ENCODE data around the gene TMEM115.
"Not testable (repeated sequence)": the region's sequence is repeated elsewhere in the genome, so short reads cannot be mapped to it uniquely, and the experiment has no call there.

TMEM115 gene

DNA sequence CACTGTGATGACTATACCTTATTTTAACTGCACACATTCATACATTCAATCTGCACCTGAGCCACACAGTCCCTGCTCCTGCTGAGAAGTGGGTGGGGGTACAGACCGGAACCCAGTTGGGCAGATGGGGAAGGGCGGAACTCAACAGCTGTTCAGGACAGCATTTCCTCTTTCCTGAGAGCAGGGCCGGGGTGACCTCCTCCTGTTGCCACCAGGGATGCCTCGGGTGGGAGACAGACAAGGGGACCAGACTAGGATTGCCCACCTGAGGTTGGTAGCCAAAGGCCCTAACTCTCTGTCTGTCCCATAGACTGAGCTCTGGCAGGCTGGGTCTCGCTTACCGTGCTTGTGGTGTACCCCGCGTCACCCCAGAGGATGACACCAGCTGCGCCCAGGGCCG, 40.7 kb downstream of the TMEM115 start:
- DNase-seq (ENCODE audit: low read depth in 2 of 2), result no peak

DNA sequence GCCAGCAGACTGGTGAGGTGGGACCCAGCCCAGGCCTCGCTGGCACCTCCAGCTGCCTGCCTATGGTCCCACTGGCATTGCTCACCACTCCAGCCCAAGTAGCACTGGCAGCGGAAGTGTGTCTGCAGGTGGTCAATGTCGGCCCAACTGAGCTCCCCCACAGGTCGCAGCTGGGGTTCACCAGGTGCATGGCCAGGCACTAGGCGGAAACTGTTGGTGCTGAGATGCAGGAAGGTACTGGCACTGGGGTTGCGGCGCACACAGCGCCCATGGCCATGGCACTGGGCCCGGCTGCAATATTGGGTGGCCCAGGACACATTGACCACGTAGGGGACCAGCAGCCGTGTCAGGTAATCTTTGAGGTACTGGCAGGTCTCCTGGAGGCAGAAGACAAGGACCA, 41.2 kb downstream of the TMEM115 start:
- no peak for DNase-seq (ENCODE audit: low read depth in 2 of 2)

DNA sequence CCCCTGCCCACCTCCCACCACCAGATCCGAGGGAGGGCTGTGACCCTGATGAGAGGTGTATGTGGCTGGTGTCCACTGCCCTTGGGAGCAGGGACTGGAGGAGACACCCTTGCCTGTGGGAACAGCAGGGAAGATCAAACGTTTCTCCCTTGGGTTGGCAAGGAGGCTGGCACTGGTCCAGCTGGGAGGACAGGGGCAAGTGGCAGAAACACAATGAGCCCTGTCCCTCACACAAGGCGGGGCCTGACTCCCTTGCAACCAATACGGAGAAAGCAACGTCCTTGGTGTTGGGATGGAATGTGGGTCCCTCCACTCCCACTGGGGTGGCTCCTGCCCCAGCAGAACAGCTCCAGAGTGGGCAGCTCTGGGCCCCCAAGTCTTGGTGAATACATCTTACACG, 42.0 kb downstream of the TMEM115 start:
- no peak for DNase-seq (ENCODE audit: low read depth in 2 of 2)

DNA sequence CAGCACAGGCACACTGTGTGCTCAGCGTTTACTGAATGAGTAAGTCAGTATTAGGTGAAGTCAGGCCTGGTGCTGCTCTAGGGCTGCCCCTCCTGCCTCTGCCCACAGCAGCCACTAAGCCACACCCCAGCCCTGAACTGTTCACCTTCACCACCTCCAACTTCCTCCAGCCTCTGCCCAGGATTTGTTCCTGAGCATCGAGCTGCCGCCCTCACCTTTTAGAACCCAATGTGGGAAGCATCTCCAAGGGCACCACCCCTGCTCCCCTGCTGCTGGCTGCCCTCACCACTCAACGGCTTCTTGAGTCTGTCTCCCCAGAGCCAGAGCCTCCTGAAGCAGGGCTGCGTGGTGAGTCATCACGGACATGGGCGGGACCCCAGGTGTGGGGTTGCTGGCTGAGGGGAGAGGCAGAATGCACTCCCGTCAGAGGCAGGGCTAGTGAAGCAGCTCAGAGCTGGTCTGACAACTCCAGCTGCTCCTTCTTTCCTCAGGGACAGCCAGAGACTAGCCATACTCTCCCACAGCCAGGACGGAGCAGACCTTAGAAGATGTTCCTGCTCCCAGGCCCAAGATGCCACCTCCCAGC, 42.6 kb downstream of the TMEM115 start:
- DNase-seq (ENCODE audit: low read depth in 2 of 2), result no peak

DNA sequence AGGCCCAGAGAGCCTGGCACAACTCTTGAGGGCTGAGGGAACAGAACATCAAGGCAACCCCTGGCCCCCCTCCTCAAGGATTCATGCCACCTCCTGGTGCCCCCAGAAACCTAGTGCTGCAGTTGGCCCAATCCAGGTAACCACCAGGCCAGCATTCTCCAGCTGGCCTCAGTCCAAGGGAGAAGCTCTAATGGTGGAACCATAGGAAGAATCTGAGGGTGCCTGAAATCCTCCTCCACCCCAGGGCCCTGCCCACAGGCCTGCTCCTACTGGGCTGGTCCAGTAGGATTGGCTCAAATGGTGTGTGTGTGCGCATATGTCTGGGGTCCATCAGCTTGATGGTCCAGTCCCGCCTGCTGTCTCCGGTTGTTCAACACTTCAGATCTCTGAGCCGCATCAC, 44.5 kb downstream of the TMEM115 start:
- no peak for DNase-seq (ENCODE audit: low read depth in 2 of 2)

DNA sequence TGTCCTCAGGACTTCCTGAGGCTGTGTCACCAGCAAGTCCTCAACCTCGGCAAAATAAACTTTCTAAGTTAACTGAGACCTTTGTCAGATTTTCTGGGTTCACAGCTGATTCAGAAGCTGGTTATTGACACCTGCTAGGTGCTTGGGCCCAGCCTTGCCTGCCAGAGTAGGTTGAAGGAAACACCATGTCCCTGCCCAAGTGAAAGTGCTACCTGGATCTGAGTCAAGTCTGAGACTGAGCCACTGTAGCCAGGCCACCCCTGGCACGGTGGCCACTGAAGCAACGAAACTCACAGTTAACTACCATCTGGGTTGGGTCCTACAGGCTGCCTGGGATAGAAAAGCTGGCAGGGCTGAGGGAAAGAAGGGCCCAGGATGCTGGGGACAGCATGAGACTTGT, 45.0 kb downstream of the TMEM115 start:
- DNase-seq (ENCODE audit: low read depth in 2 of 2), result no peak

DNA sequence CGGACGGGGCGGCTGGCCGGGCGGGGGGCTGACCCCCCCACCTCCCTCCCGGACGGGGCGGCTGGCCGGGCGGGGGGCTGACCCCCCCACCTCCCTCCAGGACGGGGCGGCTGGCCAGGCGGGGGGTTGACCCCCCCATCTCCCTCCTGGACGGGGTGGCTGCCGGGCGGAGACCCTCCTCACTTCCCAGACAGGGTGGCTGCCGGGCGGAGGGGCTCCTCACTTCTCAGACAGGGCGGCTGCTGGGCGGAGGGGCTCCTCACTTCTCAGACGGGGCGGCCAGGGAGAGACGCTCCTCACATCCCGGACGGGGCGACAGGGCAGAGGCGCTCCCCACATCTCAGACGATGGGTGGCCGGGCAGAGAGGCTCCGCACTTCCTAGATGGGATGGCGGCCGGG, 47.3 kb downstream of the TMEM115 start:
- DNase-seq (ENCODE audit: low read depth in 2 of 2), result not testable (repeated sequence)

Data from fibroblast of skin of left biceps (primary cell).